Neutrophil (primary cell): ENCODE results near the gene ZFAND3.

Source experiments
- H3K27ac ChIP-seq: fragments of 200-600 bp; sonication (generic); 2 replicates; pipeline ENCODE4 v1.5.1; 2016; ENCODE audit warnings: mild to moderate bottlenecking, moderate library complexity
- H3K27me3 ChIP-seq: fragments of 200-600 bp; sonication (generic); 2 replicates; pipeline ENCODE4 v1.6.0; 2016; ENCODE audit warnings: mild to moderate bottlenecking
- H3K36me3 ChIP-seq: fragments of 200-600 bp; sonication (generic); 2 replicates; pipeline ENCODE4 v1.5.1; 2017
- H3K4me1 ChIP-seq, 2 experiments: fragments of 200-600 bp in 1 of 2; sonication (generic) in 1 of 2; 1 replicate in 1 of 2; 2 replicates in 1 of 2; pipeline versions ENCODE4 v1.5.1 to v1.6.1; 2013 to 2016; ENCODE audit warnings: low read depth in 1 of 2, low read length in 1 of 2, mild to moderate bottlenecking in 1 of 2, moderate library complexity in 1 of 2; ENCODE audit not compliant: control insufficient read depth in 1 of 2, insufficient read depth in 1 of 2
- H3K4me3 ChIP-seq, 2 experiments: fragments of 200-600 bp in 1 of 2; sonication (generic) in 1 of 2; 1 replicate in 1 of 2; 2 replicates in 1 of 2; pipeline ENCODE4 v1.5.1; 2013 to 2016; ENCODE audit warnings: low read depth in 1 of 2, low read length in 1 of 2, mild to moderate bottlenecking in 1 of 2, moderate library complexity in 1 of 2
- H3K9me3 ChIP-seq: fragments of 200-600 bp; sonication (generic); 2 replicates; pipeline ENCODE4 v1.5.1; 2016
- CTCF ChIP-seq: fragments of 200-600 bp; sonication (generic); IDR thresholded peaks from 2 replicates; pipeline ENCODE4 v1.5.1; 2016; ENCODE audit warnings: antibody characterized with exemption

The ZFAND3 gene

GRCh38 chr6:37920667-37921066, 101.1 kb downstream of the ZFAND3 start:
- no peak for TF ChIP-seq CTCF
- no peaks in the 10 kb centered on the region for H3K27me3 ChIP-seq
- H3K4me3 ChIP-seq: no peak overlapping the region
- H3K27ac ChIP-seq: peak overlapping the region; percentile 7
- peaks cover 5% of the 10 kb centered on the region for H3K36me3 ChIP-seq
- H3K4me1 ChIP-seq: peaks cover 22 to 33% of the 10 kb centered on the region in 2 experiments
- H3K9me3 ChIP-seq: no peaks in the 10 kb centered on the region

GRCh38 chr6:37922563-37922962, 103.0 kb downstream of the ZFAND3 start:
- H3K27me3 ChIP-seq: no peaks in the 10 kb centered on the region
- H3K4me3 ChIP-seq: no peak overlapping the region
- H3K4me1 ChIP-seq: peaks cover 4 to 14% of the 10 kb centered on the region in 2 experiments

GRCh38 chr6:37923514-37923913, 104.0 kb downstream of the ZFAND3 start:
- no peak for TF ChIP-seq CTCF
- no peak overlapping the region for H3K4me3 ChIP-seq
- no peak overlapping the region for H3K27ac ChIP-seq
- H3K27me3 ChIP-seq: no peaks in the 10 kb centered on the region
- H3K36me3 ChIP-seq: no peaks in the 10 kb centered on the region
- H3K4me1 ChIP-seq: peaks cover 0 to 5% of the 10 kb centered on the region in 2 experiments
- no peaks in the 10 kb centered on the region for H3K9me3 ChIP-seq

More at GRCh38 chr6:37922563-37922962, 103.0 kb downstream of the ZFAND3 start:
- H3K9me3 ChIP-seq: no peaks in the 10 kb centered on the region
- H3K27ac ChIP-seq: no peak overlapping the region
- H3K36me3 ChIP-seq: no peaks in the 10 kb centered on the region
- TF ChIP-seq CTCF: no peak

GRCh38 chr6:37926661-37927060, 107.1 kb downstream of the ZFAND3 start:
- no peak for TF ChIP-seq CTCF
- peaks cover 0 to 4% of the 10 kb centered on the region in 2 experiments for H3K4me1 ChIP-seq
- no peak overlapping the region for H3K4me3 ChIP-seq
- H3K27me3 ChIP-seq: no peaks in the 10 kb centered on the region
- no peak overlapping the region for H3K27ac ChIP-seq
- H3K9me3 ChIP-seq: no peaks in the 10 kb centered on the region
- no peaks in the 10 kb centered on the region for H3K36me3 ChIP-seq

GRCh38 chr6:37928217-37928616, 108.7 kb downstream of the ZFAND3 start:
- no peak overlapping the region for H3K4me3 ChIP-seq
- no peak for TF ChIP-seq CTCF
- H3K9me3 ChIP-seq: no peaks in the 10 kb centered on the region
- H3K27me3 ChIP-seq: no peaks in the 10 kb centered on the region
- peaks cover 0 to 4% of the 10 kb centered on the region in 2 experiments for H3K4me1 ChIP-seq
- H3K27ac ChIP-seq: no peak overlapping the region
- H3K36me3 ChIP-seq: no peaks in the 10 kb centered on the region
